NT2/D1 (cell line): Measurements from ENCODE around the gene IQSEC1.
A peak's percentile ranks its signal among the peaks of the same experiment; 100 is the strongest.

Experiments used
- DNase-seq: peaks from one replicate; pipeline ENCODE4 v3.0.0-alpha.2; 2011; ENCODE audit warnings: low read depth, low spot score
- H3K27me3 ChIP-seq: 2 replicates; pipeline ENCODE4 v1.6.0; 2011; ENCODE audit warnings: mild to moderate bottlenecking; ENCODE audit not compliant: insufficient read length, insufficient read depth
- H3K36me3 ChIP-seq: 2 replicates; pipeline ENCODE4 v1.6.1; 2011; ENCODE audit warnings: mild to moderate bottlenecking, low read length, mixed read lengths; ENCODE audit not compliant: insufficient read depth, insufficient read length
- H3K4me1 ChIP-seq: 2 replicates; pipeline ENCODE4 v1.5.1; 2011; ENCODE audit not compliant: insufficient read depth, insufficient read length
- H3K4me3 ChIP-seq: 2 replicates; pipeline ENCODE4 v1.5.1; 2011; ENCODE audit warnings: low read depth; ENCODE audit not compliant: insufficient read length
- H3K9ac ChIP-seq: 2 replicates; pipeline ENCODE4 v1.6.0; 2011; ENCODE audit warnings: low read depth; ENCODE audit not compliant: insufficient read length
- H3K9me3 ChIP-seq: 2 replicates; pipeline ENCODE4 v1.5.1; 2011; ENCODE audit warnings: mild to moderate bottlenecking, low read length; ENCODE audit not compliant: insufficient read depth
- SUZ12 ChIP-seq: IDR thresholded peaks from 2 replicates; pipeline ENCODE4 v1.6.1; 2011; ENCODE audit not compliant: insufficient read length, insufficient read depth; ENCODE audit errors: extremely low read depth
- YY1 ChIP-seq: IDR thresholded peaks from 2 replicates; pipeline ENCODE4 v1.6.1; 2011; ENCODE audit not compliant: insufficient read length, insufficient read depth
- ZNF274 ChIP-seq: IDR thresholded peaks from 2 replicates; pipeline ENCODE4 v1.6.1; 2011; ENCODE audit warnings: mild to moderate bottlenecking, low read depth, low read length

The IQSEC1 gene

GRCh38 chr3:13044496-13045240 is 28.6 kb downstream of the IQSEC1 start:
- TF ChIP-seq SUZ12 (no peak), YY1 (no peak), ZNF274 (no peak)
- DNase-seq, result peak; percentile 58
- no peaks in the 10 kb centered on the region for H3K36me3 ChIP-seq
- H3K4me3 ChIP-seq, result no peak overlapping the region
- no peaks in the 10 kb centered on the region for H3K9me3 ChIP-seq
- H3K27me3 ChIP-seq, result no peaks in the 10 kb centered on the region
- no peak overlapping the region for H3K9ac ChIP-seq
- H3K4me1 ChIP-seq, result peaks cover 55% of the 10 kb centered on the region

- Histone ChIP-seq H3K4me1 (peaks cover 57% of the 10 kb centered on the region), H3K9me3 (no peaks in the 10 kb centered on the region), H3K9ac (peak overlapping the region; percentile 2), H3K36me3 (no peaks in the 10 kb centered on the region), H3K27me3 (no peaks in the 10 kb centered on the region), H3K4me3 (no peak overlapping the region)
- DNase-seq, result no peak
- TF ChIP-seq ZNF274 (no peak), YY1 (no peak), SUZ12 (no peak)
Observed at GRCh38 chr3:13043656-13044055, 29.6 kb downstream of the IQSEC1 start.

GRCh38 chr3:13042715-13043271 is 30.4 kb downstream of the IQSEC1 start:
- H3K36me3 ChIP-seq, result no peaks in the 10 kb centered on the region
- H3K4me3 ChIP-seq, result no peak overlapping the region
- no peak for TF ChIP-seq YY1
- TF ChIP-seq SUZ12, result no peak
- TF ChIP-seq ZNF274, result no peak
- H3K9me3 ChIP-seq, result no peaks in the 10 kb centered on the region
- no peak for DNase-seq
- H3K9ac ChIP-seq, result no peak overlapping the region
- no peaks in the 10 kb centered on the region for H3K27me3 ChIP-seq
- peaks cover 57% of the 10 kb centered on the region for H3K4me1 ChIP-seq

- Histone ChIP-seq H3K9me3 (no peaks in the 10 kb centered on the region), H3K9ac (peak overlapping the region; percentile 39), H3K4me1 (peaks cover 57% of the 10 kb centered on the region), H3K4me3 (no peak overlapping the region), H3K36me3 (no peaks in the 10 kb centered on the region), H3K27me3 (no peaks in the 10 kb centered on the region)
- DNase-seq, result no peak
- TF ChIP-seq YY1 (no peak), ZNF274 (no peak), SUZ12 (no peak)
Observed at GRCh38 chr3:13042127-13042701, 31.0 kb downstream of the IQSEC1 start.

- TF ChIP-seq YY1, result no peak
- no peak for TF ChIP-seq SUZ12
- no peak for TF ChIP-seq ZNF274
- Histone ChIP-seq H3K9ac (no peak overlapping the region), H3K27me3 (no peaks in the 10 kb centered on the region), H3K9me3 (no peaks in the 10 kb centered on the region), H3K4me1 (peaks cover 59% of the 10 kb centered on the region), H3K4me3 (no peak overlapping the region), H3K36me3 (no peaks in the 10 kb centered on the region)
- no peak for DNase-seq
Observed at GRCh38 chr3:13041113-13041776, 32.0 kb downstream of the IQSEC1 start.

GRCh38 chr3:13040361-13041074 is 32.7 kb downstream of the IQSEC1 start:
- DNase-seq, result peak; percentile 68
- Histone ChIP-seq H3K27me3 (no peaks in the 10 kb centered on the region), H3K36me3 (no peaks in the 10 kb centered on the region), H3K9me3 (no peaks in the 10 kb centered on the region), H3K4me3 (no peak overlapping the region), H3K4me1 (peaks cover 53% of the 10 kb centered on the region), H3K9ac (no peak overlapping the region)
- TF ChIP-seq ZNF274, result no peak
- no peak for TF ChIP-seq SUZ12
- TF ChIP-seq YY1, result no peak
